Gastrocnemius medialis (tissue), 4 donors: ENCODE measurements around the gene LARP4B.

ENCODE experiments used
- POLR2A ChIP-seq, 2 donors: fragments of 450-650 bp; IDR thresholded peaks; one replicate each; pipeline ENCODE4 v1.6.1; 2017; ENCODE audit warnings: antibody characterized with exemption in 2 of 2, mild to moderate bottlenecking in 2 of 2, moderate library complexity in 2 of 2
- TF ChIP-seq, protein P1 (sequence below), 5 experiments: fragments of 450-650 bp in 3 of 5; fragments of 200-600 bp in 2 of 5; sonication (generic) in 2 of 5; IDR thresholded peaks in 4 of 5; conservative IDR thresholded peaks in 1 of 5; 1 replicate in 4 of 5; 2 replicates in 1 of 5; pipeline ENCODE4 v1.5.1; 2016 to 2019; ENCODE audit warnings: antibody characterized with exemption in 5 of 5, mild to moderate bottlenecking in 3 of 5, moderate library complexity in 3 of 5

DNA sequence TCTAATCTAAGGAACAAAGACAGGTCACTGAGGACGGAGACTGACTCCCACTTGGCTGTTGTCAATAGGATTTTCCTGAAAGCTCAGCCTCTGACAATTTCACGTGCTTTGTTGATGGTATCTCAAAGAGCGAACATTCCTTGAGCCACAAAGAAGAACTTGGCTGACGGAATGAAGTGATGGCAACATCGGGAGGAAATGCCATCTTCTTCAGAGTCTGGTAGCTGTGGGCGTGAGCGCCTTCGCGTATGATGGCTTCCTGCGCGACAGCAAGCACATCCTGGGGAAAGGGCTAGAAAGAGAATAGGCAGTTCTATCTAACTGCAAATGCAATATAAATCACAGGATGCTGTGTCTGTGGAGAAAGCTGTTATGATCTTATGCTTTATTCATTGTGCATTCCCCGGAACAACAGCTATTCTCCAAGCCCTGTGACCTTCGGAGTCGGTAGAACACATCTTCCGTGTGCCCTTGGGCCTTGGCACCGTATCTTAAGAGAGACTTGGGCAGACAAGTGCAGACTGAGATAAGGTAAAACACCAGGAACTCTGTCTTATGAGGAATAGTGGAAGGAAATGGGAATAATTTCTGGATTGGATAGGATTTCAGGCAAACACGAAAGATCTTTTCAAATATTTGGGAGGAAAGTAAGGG is 37.2 kb upstream of the LARP4B start:
- TF ChIP-seq, protein P1, sequence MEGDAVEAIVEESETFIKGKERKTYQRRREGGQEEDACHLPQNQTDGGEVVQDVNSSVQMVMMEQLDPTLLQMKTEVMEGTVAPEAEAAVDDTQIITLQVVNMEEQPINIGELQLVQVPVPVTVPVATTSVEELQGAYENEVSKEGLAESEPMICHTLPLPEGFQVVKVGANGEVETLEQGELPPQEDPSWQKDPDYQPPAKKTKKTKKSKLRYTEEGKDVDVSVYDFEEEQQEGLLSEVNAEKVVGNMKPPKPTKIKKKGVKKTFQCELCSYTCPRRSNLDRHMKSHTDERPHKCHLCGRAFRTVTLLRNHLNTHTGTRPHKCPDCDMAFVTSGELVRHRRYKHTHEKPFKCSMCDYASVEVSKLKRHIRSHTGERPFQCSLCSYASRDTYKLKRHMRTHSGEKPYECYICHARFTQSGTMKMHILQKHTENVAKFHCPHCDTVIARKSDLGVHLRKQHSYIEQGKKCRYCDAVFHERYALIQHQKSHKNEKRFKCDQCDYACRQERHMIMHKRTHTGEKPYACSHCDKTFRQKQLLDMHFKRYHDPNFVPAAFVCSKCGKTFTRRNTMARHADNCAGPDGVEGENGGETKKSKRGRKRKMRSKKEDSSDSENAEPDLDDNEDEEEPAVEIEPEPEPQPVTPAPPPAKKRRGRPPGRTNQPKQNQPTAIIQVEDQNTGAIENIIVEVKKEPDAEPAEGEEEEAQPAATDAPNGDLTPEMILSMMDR (IDR thresholded peaks at IDR 0.05 in 4 of 5, conservative IDR thresholded peaks at IDR 0.05 in 1 of 5) = no peak
- no peak for TF ChIP-seq POLR2A (IDR thresholded peaks at IDR 0.05)
